HG03060 (cell line): ENCODE measurements around the gene ITSN2.
A peak's percentile ranks its signal among the peaks of the same experiment; 100 is the strongest.
"Not testable (repeated sequence)": the region's sequence is repeated elsewhere in the genome, so short reads cannot be mapped to it uniquely, and the experiment has no call there.

ENCODE experiments used
- ATAC-seq: cut with Tn5 transposase; IDR thresholded peaks from one replicate; pipeline ENCODE4 v1.9.1; 2021; ENCODE audit warnings: low read depth, moderate number of reproducible peaks; ENCODE audit not compliant: unreplicated experiment

Gene ITSN2

GRCh38 chr2:24339098-24339497 is 21.2 kb downstream of the ITSN2 start:
- ATAC-seq, result not testable (repeated sequence)

GRCh38 chr2:24337890-24338289 is 22.4 kb downstream of the ITSN2 start:
- ATAC-seq, result no peak

GRCh38 chr2:24336811-24337210 is 23.5 kb downstream of the ITSN2 start:
- ATAC-seq, result no peak

- no peak for ATAC-seq
Observed at GRCh38 chr2:24334245-24334633, 26.1 kb downstream of the ITSN2 start.

- ATAC-seq, result no peak
Observed at GRCh38 chr2:24332791-24333540, 27.4 kb downstream of the ITSN2 start.

GRCh38 chr2:24330161-24330560 is 30.2 kb downstream of the ITSN2 start:
- no peak for ATAC-seq

- no peak for ATAC-seq
Observed at GRCh38 chr2:24329700-24330099, 30.6 kb downstream of the ITSN2 start.

- no peak for ATAC-seq
Observed at GRCh38 chr2:24328010-24328409, 32.3 kb downstream of the ITSN2 start.

- no peak for ATAC-seq
Observed at GRCh38 chr2:24317491-24317920, 42.8 kb downstream of the ITSN2 start.

- peak; percentile 57 for ATAC-seq
Observed at GRCh38 chr2:24315669-24316068, 44.7 kb downstream of the ITSN2 start.

GRCh38 chr2:24313744-24314632 is 46.3 kb downstream of the ITSN2 start:
- no peak for ATAC-seq

GRCh38 chr2:24307961-24308360 is 52.4 kb downstream of the ITSN2 start:
- no peak for ATAC-seq

GRCh38 chr2:24304631-24305030 is 55.7 kb downstream of the ITSN2 start:
- no peak for ATAC-seq

GRCh38 chr2:24304098-24304497 is 56.2 kb downstream of the ITSN2 start:
- no peak for ATAC-seq

GRCh38 chr2:24301599-24301998 is 58.7 kb downstream of the ITSN2 start:
- ATAC-seq, result no peak

- ATAC-seq, result no peak
Observed at GRCh38 chr2:24297663-24298062, 62.7 kb downstream of the ITSN2 start.

- ATAC-seq, result no peak
Observed at GRCh38 chr2:24287171-24287570, 73.2 kb downstream of the ITSN2 start.

GRCh38 chr2:24285484-24286152 is 74.7 kb downstream of the ITSN2 start:
- no peak for ATAC-seq

GRCh38 chr2:24280645-24281044 is 79.7 kb downstream of the ITSN2 start:
- no peak for ATAC-seq

- ATAC-seq, result no peak
Observed at GRCh38 chr2:24280161-24280560, 80.2 kb downstream of the ITSN2 start.

- no peak for ATAC-seq
Observed at GRCh38 chr2:24276349-24276899, 83.9 kb downstream of the ITSN2 start.
